Measurements from ENCODE around the gene GRHPR. TPM values are rescaled to one million over a fixed set of nuclear protein-coding genes. Genes with fewer than 3 reads are reported as not detected.
"Not testable (repeated sequence)": the region's sequence is repeated elsewhere in the genome, so short reads cannot be mapped to it uniquely, and the experiment has no call there.

GRHPR gene
- polyA plus RNA-seq, 1 of the 3 experiments (the other 2 are of a cell fraction): 206 TPM

GRCh38 chr9:37465249-37466036 lies 42.9 kb downstream of the GRHPR start, which contains the start of gene ZBTB5 (continued):
- TF ChIP-seq PBX3 (IDR thresholded peaks at IDR 0.05) (no peak; the same call in 1 of the 2 replicates), MAX (IDR thresholded peaks at IDR 0.05; ENCODE audit: low read depth) (peak; percentile 75), EZH2phosphoT487 (IDR thresholded peaks at IDR 0.05; ENCODE audit: borderline replicate concordance, low read depth) (no peak)

- H3K27me3 ChIP-seq (ENCODE audit: insufficient read depth): no peaks in the 10 kb centered on the region
- H3K9me3 ChIP-seq: no peaks in the 10 kb centered on the region
- H4K20me1 ChIP-seq (ENCODE audit: insufficient read depth): peaks cover 30% of the 10 kb centered on the region
- TF ChIP-seq ELF1 (IDR thresholded peaks at IDR 0.05) (no peak), RXRA (IDR thresholded peaks at IDR 0.05; ENCODE audit: borderline replicate concordance, low read depth) (no peak), YY1 (IDR thresholded peaks at IDR 0.05; ENCODE audit: low read depth) (0 out of 2 replicates have a peak, but pooled peaks have one; percentile 15), MAX (IDR thresholded peaks at IDR 0.05; ENCODE audit: low read depth) (peak; percentile 68; the same call in 1 of the 2 replicates), SIN3A (IDR thresholded peaks at IDR 0.05; ENCODE audit: borderline replicate concordance, low read depth, low read length) (0 out of 2 replicates have a peak, but pooled peaks have one; percentile 6)
- H3K36me3 ChIP-seq (replicated peaks in 1 of 2; ENCODE audit: control insufficient read depth in 1 of 2, insufficient read depth in 2 of 2, low read length in 1 of 2): no peaks in the 10 kb centered on the region
- H3K4me2 ChIP-seq: peak overlapping the region; percentile 89
- peak overlapping the region; percentile 91 for H2AFZ ChIP-seq (ENCODE audit: low read depth)
- H3F3A ChIP-seq (replicated peaks; ENCODE audit: insufficient read depth): peaks cover 28% of the 10 kb centered on the region
- H3K79me2 ChIP-seq (ENCODE audit: insufficient read depth): peaks cover 36% of the 10 kb centered on the region
- ChIA-PET CTCF (interaction anchor here (0.7 to 1.3 kb wide), 4 partner anchors 14 to 84 kb away, joined by 3 to 8 read pairs (median 4); no protein-coding TSS in a partner anchor), POLR2A (interaction anchor here (0.9 to 1.1 kb wide), 4 partner anchors 29 to 319 kb away, joined by 3 read pairs; partner anchors contain the start of gene EXOSC3)
- no peaks in the 10 kb centered on the region for H3K9me2 ChIP-seq
- H3K4me1 ChIP-seq (ENCODE audit: control insufficient read depth in 1 of 2, insufficient read depth in 2 of 2, low read depth in 1 of 2, low read length in 1 of 2): peaks cover 6 to 22% of the 10 kb centered on the region in 2 experiments; a peak in 3 of 4 replicates
- H3K9ac ChIP-seq: peak overlapping the region; percentile 96
- peak overlapping the region; percentile 97 to 98 for H3K27ac ChIP-seq (ENCODE audit: low read depth in 2 of 2, low read length in 1 of 2)
- under 1% methylated on average over 32 of the region's 47 CpGs for WGBS (ENCODE audit: low lambda C conversion rate)
- peak overlapping the region; percentile 78 to 84 for H3K4me3 ChIP-seq (ENCODE audit: low read depth in 2 of 2, low read length in 1 of 2)
- peak; percentile 66 for DNase-seq
Measured at GRCh38 chr9:37466037-37466709, 43.7 kb downstream of the GRHPR start.

GRCh38 chr9:37467530-37467929 lies 45.0 kb downstream of the GRHPR start:
- H3K4me2 ChIP-seq; H3K9me3 ChIP-seq; H3K27ac ChIP-seq (ENCODE audit: low read depth in 2 of 2, low read length in 1 of 2); H3K9ac ChIP-seq; POLR2A ChIA-PET; H3K4me3 ChIP-seq (ENCODE audit: low read depth in 2 of 2, low read length in 1 of 2); H3K27me3 ChIP-seq (ENCODE audit: insufficient read depth); H2AFZ ChIP-seq (ENCODE audit: low read depth); DNase-seq; H3K36me3 ChIP-seq (replicated peaks in 1 of 2; ENCODE audit: control insufficient read depth in 1 of 2, insufficient read depth in 2 of 2, low read length in 1 of 2); H3K9me2 ChIP-seq: not testable (repeated sequence)
- H3K79me2 ChIP-seq (ENCODE audit: insufficient read depth): peaks cover 22% of the 10 kb centered on the region
- CTCF ChIA-PET: interaction anchor here (1.2 kb wide), 1 partner anchor 25 kb away, joined by 3 read pairs; no protein-coding TSS in a partner anchor
- H4K20me1 ChIP-seq (ENCODE audit: insufficient read depth): peaks cover 17% of the 10 kb centered on the region; the same call in 1 of the 2 replicates
- WGBS (ENCODE audit: low lambda C conversion rate): 89% methylated on average over 17 of the region's 17 CpGs
- peaks cover 6 to 14% of the 10 kb centered on the region in 2 experiments; a peak in 3 of 4 replicates for H3K4me1 ChIP-seq (ENCODE audit: control insufficient read depth in 1 of 2, insufficient read depth in 2 of 2, low read depth in 1 of 2, low read length in 1 of 2)
- H3F3A ChIP-seq (replicated peaks; ENCODE audit: insufficient read depth): peaks cover 40% of the 10 kb centered on the region

Data from SK-N-SH (cell line).